IPS DF 4.7 (cell line): ENCODE data around the gene C5orf15.
"Not testable (repeated sequence)": the region's sequence is repeated elsewhere in the genome, so short reads cannot be mapped to it uniquely, and the experiment has no call there.

ENCODE experiments used
- DNase-seq: peaks from one replicate; pipeline ENCODE4 v3.0.0-alpha.2; 2013; ENCODE audit warnings: low spot score; ENCODE audit errors: extremely low read depth

The C5orf15 gene

DNA sequence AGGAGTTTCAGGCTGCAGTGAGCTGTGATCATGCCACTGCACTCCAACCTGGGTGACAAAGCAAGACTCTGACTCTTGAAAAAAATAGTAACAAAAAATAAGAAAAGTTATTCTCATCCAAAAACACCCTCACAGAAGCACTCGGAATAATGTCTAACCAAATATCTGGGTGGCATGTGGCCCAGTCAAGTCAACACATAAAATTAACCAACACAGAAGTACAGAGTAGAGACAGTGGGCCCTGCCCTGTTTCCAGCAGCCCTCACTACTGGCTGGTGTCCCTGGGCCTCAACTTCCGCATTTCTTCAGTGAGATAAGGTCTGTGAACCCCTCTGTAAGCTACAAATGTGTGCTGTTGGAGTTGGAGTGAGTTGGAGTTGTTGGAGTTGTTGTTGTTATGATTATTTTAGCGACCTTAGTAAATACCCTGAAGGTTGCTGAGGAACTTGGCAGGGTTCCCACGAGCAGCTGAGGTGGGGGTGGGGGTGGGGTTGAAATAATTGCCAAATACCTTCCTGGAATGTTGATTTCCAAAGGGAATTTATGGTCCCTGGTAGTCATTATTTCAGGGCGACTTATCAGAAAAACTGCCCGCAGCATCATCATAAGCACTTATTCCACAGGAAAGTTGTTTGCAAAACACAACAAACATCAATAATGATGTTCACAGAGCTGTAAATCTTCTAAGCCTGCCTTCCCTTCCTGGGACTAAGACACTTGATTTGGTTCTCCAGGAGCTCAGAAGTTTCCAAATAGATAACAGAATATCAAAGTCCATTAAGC, 30.2 kb downstream of the C5orf15 start:
- no peak for DNase-seq

DNA sequence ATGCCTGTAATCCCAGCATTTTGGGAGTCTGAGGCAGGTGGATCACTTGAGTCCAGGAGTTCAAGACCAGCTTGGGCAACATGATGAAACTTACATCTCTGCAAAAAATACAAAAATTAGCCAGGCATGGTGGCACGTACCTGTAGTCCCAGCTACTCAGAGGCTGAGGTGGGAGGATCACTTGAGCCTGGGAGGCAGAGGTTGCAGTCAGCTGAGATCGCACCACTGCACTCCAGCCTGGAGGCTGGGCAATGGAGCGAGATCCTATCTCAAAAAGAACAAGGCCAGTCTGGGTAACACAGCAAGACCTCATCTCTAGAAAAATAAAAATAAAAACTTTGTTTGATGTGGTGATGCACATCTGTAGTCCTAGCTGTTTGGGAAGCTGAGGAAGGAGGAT, 30.8 kb downstream of the C5orf15 start:
- not testable (repeated sequence) for DNase-seq

GRCh38 chr5:133936651-133937015, 31.8 kb downstream of the C5orf15 start:
- DNase-seq = no peak

GRCh38 chr5:133935991-133936650, 32.3 kb downstream of the C5orf15 start:
- not testable (repeated sequence) for DNase-seq

- DNase-seq = no peak
Measured at GRCh38 chr5:133935667-133935940, 32.8 kb downstream of the C5orf15 start.

- no peak for DNase-seq
Measured at GRCh38 chr5:133934822-133935666, 33.4 kb downstream of the C5orf15 start.

DNA sequence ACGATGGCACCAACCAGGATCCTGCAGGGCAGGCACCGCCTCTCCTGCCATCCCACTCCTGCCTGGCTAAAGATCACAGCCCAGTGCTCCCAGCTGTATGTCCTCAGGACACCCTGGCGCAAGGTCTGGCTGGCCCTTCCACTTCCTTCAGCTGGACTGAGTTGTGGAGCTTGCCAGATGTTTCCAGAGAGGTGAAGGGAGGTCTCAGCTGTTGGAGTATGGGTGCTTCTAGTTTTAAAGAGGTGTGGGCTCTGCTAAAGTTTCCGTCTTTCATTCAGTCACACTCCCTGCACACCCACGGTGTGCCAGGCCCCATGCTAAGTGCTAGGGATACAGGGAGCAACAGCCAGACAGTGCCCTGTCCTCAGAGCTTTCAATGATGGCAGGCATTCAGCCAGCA, 34.1 kb downstream of the C5orf15 start:
- no peak for DNase-seq

DNA sequence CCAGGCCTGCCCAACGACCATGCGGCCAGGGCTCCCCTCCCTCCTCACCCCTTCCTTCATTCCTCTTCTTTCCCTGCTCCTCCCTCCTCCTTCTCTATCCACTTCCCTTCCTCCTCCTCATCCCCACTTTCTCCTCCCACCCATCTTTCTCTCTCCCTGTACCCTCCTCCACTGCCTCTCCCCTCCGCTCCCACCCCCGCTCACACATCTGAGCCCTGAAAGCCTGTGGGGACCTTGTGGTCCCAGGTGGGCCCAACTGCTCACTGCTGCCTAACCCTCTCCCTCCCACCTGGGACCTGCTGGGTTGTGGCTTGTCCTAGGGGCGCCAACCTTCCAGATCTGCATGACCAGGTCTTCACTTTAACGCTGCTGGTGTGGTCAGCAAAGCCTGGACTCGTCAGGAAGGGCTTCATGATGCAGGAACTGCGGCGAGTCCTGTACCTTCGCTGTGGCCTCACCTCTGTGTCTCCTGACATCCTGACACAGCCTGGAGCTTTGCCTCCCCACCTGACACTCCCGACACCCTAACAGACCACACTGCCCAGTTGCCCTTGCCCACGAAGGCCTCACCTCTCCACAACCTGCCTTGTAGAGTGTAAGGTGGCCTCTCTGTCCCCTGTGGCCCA, 34.6 kb downstream of the C5orf15 start:
- no peak for DNase-seq

- no peak for DNase-seq
Measured at GRCh38 chr5:133933169-133933509, 35.3 kb downstream of the C5orf15 start.

- no peak for DNase-seq
Measured at GRCh38 chr5:133932441-133933168, 35.8 kb downstream of the C5orf15 start.

DNA sequence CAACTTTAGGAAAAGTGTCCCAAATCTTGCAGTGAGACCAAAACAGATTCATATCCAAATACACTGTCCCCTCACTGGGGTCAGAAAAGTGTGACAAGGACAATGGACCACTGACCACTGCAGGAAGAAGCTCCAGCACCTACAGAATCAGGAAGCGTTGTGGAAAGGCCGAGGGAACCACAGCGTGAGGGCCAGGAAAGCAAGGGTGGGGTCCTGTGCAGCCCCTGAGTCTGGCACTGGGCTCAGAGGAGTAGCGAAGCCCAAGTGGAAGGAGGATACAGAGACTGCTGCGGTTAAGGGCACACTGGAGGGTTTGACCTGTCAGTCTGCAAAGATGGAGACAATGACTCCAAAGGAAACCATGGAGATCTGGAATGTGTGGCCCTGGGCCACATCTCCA, 36.9 kb downstream of the C5orf15 start:
- no peak for DNase-seq

- DNase-seq = no peak
Measured at GRCh38 chr5:133930813-133931090, 37.7 kb downstream of the C5orf15 start.

GRCh38 chr5:133930061-133930812, 38.2 kb downstream of the C5orf15 start:
- no peak for DNase-seq

- DNase-seq = no peak
Measured at GRCh38 chr5:133928587-133929393, 39.6 kb downstream of the C5orf15 start.

DNA sequence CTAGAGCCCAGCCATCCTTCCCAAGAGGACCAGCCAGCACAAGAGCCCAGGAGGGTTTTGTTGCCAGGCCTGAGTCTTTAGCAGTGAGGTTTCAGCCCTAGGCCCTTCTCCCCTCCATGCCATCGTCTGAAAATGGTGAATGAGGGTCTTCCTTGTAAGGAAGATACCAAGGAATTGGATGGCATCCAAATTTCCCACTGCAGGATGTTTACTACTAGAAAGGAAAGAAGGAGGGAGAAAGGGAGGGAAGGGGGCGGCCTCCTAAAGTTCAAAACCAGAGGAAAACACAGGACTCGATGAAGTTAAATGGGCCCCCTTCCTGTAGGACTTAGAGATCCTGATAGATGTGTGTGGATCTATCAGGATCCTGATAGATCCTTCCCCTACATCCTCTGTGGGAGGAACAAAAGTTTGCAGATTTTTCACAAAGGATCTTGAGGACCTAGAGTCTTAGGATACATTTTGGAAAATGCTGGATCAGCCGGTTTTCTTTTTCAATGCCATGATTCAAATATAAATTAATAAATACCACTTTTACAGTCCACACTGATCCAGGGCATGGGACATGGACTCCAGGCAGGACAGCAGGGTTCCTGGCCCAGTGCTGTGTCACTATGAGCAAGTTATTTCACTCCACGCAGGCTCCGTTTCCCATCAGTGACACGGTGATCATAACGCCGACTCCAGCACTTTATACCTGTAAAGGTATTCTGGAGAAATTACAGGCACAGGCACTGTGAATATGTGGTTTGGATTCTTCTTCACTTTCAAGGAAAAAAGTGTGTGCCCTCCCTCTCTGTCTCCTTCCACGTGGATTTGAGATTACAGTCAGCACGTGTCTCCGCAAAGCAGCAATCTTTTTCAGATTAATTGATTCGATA, 40.9 kb downstream of the C5orf15 start:
- DNase-seq = no peak

GRCh38 chr5:133926489-133927299, 41.7 kb downstream of the C5orf15 start:
- no peak for DNase-seq

DNA sequence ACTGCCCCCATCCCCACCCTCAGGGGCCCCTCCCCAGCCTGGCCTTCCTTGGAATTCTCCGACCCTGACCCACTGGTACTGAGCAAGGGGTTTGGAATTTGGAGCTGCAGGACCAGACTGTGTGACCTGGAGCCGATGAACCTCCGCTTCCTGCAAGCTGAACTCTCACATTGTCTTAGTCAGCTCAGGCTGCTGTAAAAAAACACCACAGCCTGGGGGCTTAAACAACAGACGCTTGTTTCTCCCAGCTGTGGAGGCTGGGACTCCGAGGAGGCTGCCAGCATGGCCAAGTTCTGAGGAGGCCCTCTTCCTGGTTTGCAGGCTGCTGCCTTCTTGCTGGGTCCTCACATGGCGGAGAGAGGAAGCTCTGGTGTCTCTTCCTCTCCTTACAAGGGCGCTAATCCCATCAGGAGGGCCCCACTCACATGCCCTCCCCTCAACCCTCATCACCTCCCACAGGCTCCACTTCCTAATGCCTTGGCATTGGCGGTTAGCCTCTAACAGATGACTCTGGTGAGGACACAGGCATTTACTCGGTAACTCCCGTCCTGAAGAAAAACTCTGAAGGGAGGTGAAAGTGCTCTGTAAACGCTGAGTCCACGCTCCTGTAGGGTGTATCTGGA, 42.4 kb downstream of the C5orf15 start:
- DNase-seq = no peak

DNA sequence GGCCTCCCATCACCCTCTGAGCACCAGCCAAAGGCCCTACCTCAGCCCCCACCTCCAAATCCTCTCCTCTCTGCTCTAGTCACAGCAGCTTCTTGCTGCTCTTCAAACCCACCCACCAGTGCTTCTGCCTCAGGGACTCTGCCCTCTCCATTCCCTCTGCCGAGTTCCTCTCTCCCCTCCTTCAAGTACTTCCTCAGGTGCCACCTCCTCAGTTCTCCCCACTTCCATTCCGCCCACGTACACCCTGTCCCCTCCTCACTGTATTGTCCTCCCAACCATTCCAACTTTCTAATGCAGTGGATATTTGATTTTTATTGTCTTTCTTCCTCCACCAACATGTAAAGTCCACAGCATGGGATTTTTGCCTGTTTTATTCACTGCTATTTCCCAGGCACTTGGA, 43.2 kb downstream of the C5orf15 start:
- no peak for DNase-seq
